Endothelial cell (in vitro differentiated cells): ENCODE data around the gene UGT1A9. TPM values are rescaled to one million over a fixed set of nuclear protein-coding genes. Genes with fewer than 3 reads are reported as not detected.

Experiments used
- DNase-seq: peaks from one replicate; pipeline ENCODE4 v3.0.0; 2021; ENCODE audit warnings: low spot score
- H3K27ac Mint-ChIP-seq: one replicate; pipeline ENCODE4 v1.8.0; 2021; ENCODE audit warnings: mixed read lengths, inconsistent platforms; ENCODE audit not compliant: unreplicated experiment
- H3K27me3 Mint-ChIP-seq: one replicate; pipeline ENCODE4 v1.8.0; 2021; ENCODE audit warnings: mild to moderate bottlenecking, moderate library complexity, mixed read lengths, inconsistent platforms; ENCODE audit not compliant: unreplicated experiment
- H3K36me3 Mint-ChIP-seq: one replicate; pipeline ENCODE4 v1.8.0; 2021; ENCODE audit warnings: mild to moderate bottlenecking, low read depth, mixed read lengths, inconsistent platforms; ENCODE audit not compliant: unreplicated experiment
- H3K4me1 Mint-ChIP-seq: one replicate; pipeline ENCODE4 v1.8.0; 2021; ENCODE audit warnings: mild to moderate bottlenecking, mixed read lengths, inconsistent platforms; ENCODE audit not compliant: unreplicated experiment
- H3K4me3 Mint-ChIP-seq: one replicate; pipeline ENCODE4 v1.8.0; 2021; ENCODE audit warnings: mild to moderate bottlenecking, mixed read lengths, inconsistent platforms; ENCODE audit not compliant: unreplicated experiment
- H3K9me3 Mint-ChIP-seq: one replicate; pipeline ENCODE4 v1.8.0; 2021; ENCODE audit warnings: mixed read lengths, inconsistent platforms; ENCODE audit not compliant: unreplicated experiment
- CTCF ChIP-seq: fragments of 200-600 bp; sonication (generic); IDR thresholded peaks from one replicate; pipeline ENCODE4 v1.5.0; 2021; ENCODE audit warnings: antibody characterized with exemption; ENCODE audit not compliant: unreplicated experiment
- total RNA-seq: library from RNA; stranded (reverse); fragmentation: NEBNext Ultra II Directional; extraction: Animal tissue kit (Norgen Biotek cat#: 25700); gene quantifications from one replicate; pipeline ENCODE4 v1.2.1, GENCODE V29; 2021; ENCODE audit not compliant: unreplicated experiment

UGT1A9 gene
- total RNA-seq, 1 donor from 2014 or later = not detected

GRCh38 chr2:233801357-233802131, 129.8 kb downstream of the UGT1A9 start:
- no peaks in the 10 kb centered on the region for H3K36me3 Mint-ChIP-seq
- H3K4me3 Mint-ChIP-seq = no peak overlapping the region
- TF ChIP-seq CTCF = no peak
- H3K4me1 Mint-ChIP-seq = no peaks in the 10 kb centered on the region
- no peak for DNase-seq
- H3K27ac Mint-ChIP-seq = no peak overlapping the region
- no peaks in the 10 kb centered on the region for H3K9me3 Mint-ChIP-seq
- peaks cover 11% of the 10 kb centered on the region for H3K27me3 Mint-ChIP-seq

- H3K4me1 Mint-ChIP-seq = no peaks in the 10 kb centered on the region
- no peaks in the 10 kb centered on the region for H3K36me3 Mint-ChIP-seq
- no peak for DNase-seq
- H3K27ac Mint-ChIP-seq = no peak overlapping the region
- H3K4me3 Mint-ChIP-seq = no peak overlapping the region
- H3K27me3 Mint-ChIP-seq = peaks cover 11% of the 10 kb centered on the region
- no peaks in the 10 kb centered on the region for H3K9me3 Mint-ChIP-seq
- TF ChIP-seq CTCF = no peak
Observed at GRCh38 chr2:233802132-233802815, 130.6 kb downstream of the UGT1A9 start.

DNA sequence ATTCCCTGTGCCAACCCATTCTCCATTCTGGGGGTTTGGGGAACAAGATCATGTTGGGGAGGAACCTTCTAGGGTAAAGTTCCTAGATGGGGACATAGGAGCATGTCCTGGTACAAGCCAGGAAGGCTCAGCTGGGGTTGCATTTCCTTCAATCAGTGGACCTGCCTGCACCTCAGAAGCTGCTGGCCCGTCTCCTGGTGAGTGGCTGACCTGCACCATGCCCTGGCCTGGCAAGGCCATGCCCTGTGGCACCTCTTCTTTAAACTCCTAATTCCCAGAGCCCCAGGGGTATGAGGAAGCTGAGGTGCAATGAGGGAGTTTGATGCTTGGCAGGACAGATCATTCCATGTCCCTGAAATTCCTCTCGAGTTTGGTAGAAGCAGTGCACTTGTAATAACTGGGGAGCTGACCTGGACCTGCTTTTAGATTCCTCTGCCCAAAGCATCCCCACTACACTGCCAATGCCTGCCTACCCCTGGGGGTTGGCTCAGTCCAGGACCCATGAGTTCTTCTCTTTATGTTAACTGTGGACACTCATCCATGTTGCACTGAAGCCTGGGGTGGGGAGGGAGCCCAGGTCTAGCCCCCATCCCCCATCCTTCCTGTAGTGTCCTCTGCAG, 131.7 kb downstream of the UGT1A9 start:
- no peak overlapping the region for H3K4me3 Mint-ChIP-seq
- H3K36me3 Mint-ChIP-seq = no peaks in the 10 kb centered on the region
- TF ChIP-seq CTCF = no peak
- H3K27me3 Mint-ChIP-seq = peaks cover 11% of the 10 kb centered on the region
- DNase-seq = no peak
- no peaks in the 10 kb centered on the region for H3K4me1 Mint-ChIP-seq
- no peaks in the 10 kb centered on the region for H3K9me3 Mint-ChIP-seq
- no peak overlapping the region for H3K27ac Mint-ChIP-seq

DNA sequence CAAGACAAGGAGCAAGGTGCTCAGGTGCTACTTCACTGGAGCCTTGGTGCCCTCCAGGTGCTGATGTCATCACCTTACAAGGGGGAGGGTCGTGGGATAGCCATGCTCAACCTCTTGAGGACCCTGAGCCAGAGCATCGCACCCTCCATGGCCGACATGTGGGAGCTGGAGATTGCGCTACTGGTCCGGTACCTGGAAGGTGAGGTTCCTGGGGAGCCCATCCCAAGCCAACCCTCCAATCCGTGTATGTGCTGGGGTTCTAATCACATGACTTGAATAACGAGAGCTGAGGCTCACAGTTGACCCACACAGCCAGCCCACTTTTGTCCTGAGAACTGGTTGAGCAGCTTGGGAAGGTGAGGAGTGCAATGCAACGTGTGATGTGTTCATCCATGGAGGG, 132.3 kb downstream of the UGT1A9 start:
- H3K4me1 Mint-ChIP-seq = no peaks in the 10 kb centered on the region
- DNase-seq = no peak
- H3K27me3 Mint-ChIP-seq = peaks cover 11% of the 10 kb centered on the region
- H3K36me3 Mint-ChIP-seq = no peaks in the 10 kb centered on the region
- TF ChIP-seq CTCF = no peak
- no peaks in the 10 kb centered on the region for H3K9me3 Mint-ChIP-seq
- H3K4me3 Mint-ChIP-seq = no peak overlapping the region
- H3K27ac Mint-ChIP-seq = no peak overlapping the region
